ENCODE data around the gene TBX4.

GRCh38 chr17:61500287-61500686, 48.1 kb downstream of the TBX4 start:
- TF ChIP-seq, protein P1, sequence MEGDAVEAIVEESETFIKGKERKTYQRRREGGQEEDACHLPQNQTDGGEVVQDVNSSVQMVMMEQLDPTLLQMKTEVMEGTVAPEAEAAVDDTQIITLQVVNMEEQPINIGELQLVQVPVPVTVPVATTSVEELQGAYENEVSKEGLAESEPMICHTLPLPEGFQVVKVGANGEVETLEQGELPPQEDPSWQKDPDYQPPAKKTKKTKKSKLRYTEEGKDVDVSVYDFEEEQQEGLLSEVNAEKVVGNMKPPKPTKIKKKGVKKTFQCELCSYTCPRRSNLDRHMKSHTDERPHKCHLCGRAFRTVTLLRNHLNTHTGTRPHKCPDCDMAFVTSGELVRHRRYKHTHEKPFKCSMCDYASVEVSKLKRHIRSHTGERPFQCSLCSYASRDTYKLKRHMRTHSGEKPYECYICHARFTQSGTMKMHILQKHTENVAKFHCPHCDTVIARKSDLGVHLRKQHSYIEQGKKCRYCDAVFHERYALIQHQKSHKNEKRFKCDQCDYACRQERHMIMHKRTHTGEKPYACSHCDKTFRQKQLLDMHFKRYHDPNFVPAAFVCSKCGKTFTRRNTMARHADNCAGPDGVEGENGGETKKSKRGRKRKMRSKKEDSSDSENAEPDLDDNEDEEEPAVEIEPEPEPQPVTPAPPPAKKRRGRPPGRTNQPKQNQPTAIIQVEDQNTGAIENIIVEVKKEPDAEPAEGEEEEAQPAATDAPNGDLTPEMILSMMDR (IDR thresholded peaks at IDR 0.05) = no peak
- no peak for TF ChIP-seq EP300 (IDR thresholded peaks at IDR 0.05)
- TF ChIP-seq POLR2AphosphoS5 (IDR thresholded peaks at IDR 0.05) = no peak
- TF ChIP-seq POLR2A (IDR thresholded peaks at IDR 0.05) = no peak
